Effector memory CD8-positive, alpha-beta T cell (primary cell): ENCODE measurements around the gene TCF12.

Experiments used
- ATAC-seq: fragments of 150-1000 bp; cut with Tn5 transposase; replicated peaks from 2 replicates; pipeline ENCODE4 v1.10.0; 2021; ENCODE audit warnings: mild to moderate bottlenecking, moderate library complexity
- DNase-seq, 3 experiments: peaks; one replicate each; pipeline ENCODE4 v3.0.0; 2021
- H3K27ac Mint-ChIP-seq, 2 donors: one replicate each; pipeline ENCODE4 v1.8.0; 2022; ENCODE audit warnings: mild to moderate bottlenecking in 2 of 2, mixed read lengths in 2 of 2, moderate library complexity in 2 of 2
- H3K27me3 Mint-ChIP-seq, 2 donors: one replicate each; pipeline ENCODE4 v1.8.0; 2022; ENCODE audit warnings: mixed read lengths in 2 of 2
- H3K36me3 Mint-ChIP-seq: one replicate; pipeline ENCODE4 v1.8.0; 2022; ENCODE audit warnings: mild to moderate bottlenecking, moderate library complexity, mixed read lengths; ENCODE audit not compliant: insufficient read depth
- H3K4me1 Mint-ChIP-seq, 2 donors: one replicate each; pipeline ENCODE4 v1.8.0; 2022; ENCODE audit warnings: low read depth in 2 of 2, mixed read lengths in 2 of 2
- H3K4me3 Mint-ChIP-seq, 2 donors: one replicate each; pipeline ENCODE4 v1.8.0; 2022; ENCODE audit warnings: mild to moderate bottlenecking in 2 of 2, mixed read lengths in 2 of 2, moderate library complexity in 2 of 2
- H3K9me3 Mint-ChIP-seq, 2 donors: one replicate each; pipeline ENCODE4 v1.8.0; 2022; ENCODE audit warnings: mixed read lengths in 2 of 2

TCF12 gene

DNA sequence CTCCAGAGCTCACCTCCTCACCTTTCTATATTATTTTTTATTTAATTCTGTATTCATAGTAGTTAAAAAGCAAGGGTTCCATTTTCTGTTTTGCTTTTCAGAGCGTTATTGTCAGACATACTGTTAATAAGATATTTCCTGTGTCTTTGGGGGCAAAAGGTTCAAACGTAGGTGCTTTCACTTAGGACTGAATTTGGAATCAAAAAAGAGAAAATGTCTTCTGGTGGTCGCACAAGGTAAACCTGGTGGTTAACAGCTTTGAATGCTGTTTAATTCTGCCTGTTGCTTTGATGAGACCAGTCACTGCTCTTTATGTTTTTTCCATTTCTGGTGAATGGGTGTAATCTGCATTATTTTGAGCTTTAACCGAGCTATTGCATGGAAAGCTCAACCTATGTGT is 212.5 kb downstream of the TCF12 start:
- Mint-ChIP-seq H3K9me3 (no peaks in the 10 kb centered on the region), H3K27me3 (no peaks in the 10 kb centered on the region), H3K4me1 (peaks cover 22 to 51% of the 10 kb centered on the region in 2 donors), H3K27ac (peak overlapping the region in 1 of 2 donors; percentile 74), H3K36me3 (peaks cover 2% of the 10 kb centered on the region), H3K4me3 (no peak overlapping the region)
- peak; percentile 33 for ATAC-seq
- no peak for DNase-seq

DNA sequence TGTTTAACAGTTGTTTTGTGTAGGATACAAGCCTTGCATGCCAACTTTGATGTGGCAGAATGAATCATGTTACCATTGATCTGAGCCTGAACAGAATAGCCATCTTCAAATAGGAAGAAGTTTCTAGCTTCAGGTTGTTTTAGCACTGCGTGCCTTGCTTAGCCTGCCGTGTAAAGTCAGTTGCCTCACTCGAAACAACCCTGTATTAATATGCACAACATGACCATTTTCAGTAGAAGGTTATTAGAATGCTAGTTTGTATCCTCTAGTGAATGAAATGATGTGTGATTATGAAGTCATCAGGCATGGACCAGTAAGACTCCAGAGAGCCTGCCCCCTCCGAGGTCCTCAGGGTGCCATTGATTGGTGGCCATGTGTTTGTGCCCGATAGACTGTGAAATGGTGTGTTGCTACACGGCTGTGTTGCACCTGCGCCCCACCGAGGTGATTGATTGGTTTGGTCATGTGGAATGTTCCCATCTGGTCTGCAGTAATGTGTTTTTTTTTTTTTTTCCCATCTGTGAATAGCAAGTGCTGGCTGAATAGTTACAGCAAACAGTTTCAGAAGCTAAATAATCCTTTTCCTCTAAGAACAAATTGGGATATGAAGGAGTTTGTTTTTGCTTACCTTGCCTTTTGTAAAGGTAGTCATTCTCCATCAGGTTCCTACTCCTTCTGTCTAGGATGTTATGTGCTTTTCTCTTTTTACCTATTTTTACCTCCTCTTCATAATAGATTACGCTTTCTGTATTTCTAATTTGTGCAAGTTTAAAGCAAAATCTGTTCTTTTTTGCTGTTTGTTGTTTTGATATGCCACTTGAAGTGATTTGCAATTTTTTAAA is 214.9 kb downstream of the TCF12 start:
- Mint-ChIP-seq H3K36me3 (peaks cover 2% of the 10 kb centered on the region), H3K27me3 (no peaks in the 10 kb centered on the region), H3K9me3 (no peaks in the 10 kb centered on the region), H3K4me3 (no peak overlapping the region), H3K4me1 (peaks cover 22 to 51% of the 10 kb centered on the region in 2 donors), H3K27ac (peak overlapping the region; percentile 12 to 16)
- DNase-seq (no peak), ATAC-seq (no peak)

DNA sequence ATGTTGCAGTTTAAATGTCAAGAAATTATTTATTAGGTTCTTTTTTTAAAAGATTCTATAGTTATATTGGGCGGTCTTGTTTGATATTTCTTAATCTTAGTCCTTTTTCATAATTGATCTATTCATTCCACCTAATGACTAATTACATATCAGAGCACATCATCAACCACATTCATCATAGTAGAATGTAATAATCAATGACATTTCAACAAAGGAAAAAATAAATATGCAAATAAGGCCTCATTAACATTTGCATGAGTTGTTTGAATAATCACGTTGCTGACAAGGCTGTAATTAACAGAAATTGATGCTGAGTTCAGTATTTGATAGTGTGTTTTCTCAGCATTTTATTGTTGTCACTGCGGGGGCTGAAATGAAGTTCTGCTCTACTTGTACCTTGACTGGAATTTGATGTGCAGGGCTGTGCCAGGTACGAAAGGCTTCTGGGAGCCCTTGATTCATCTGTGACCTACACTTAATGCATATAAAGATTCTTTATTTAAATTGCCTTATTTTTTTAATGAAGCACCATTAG is 215.7 kb downstream of the TCF12 start:
- peaks cover 2% of the 10 kb centered on the region for H3K36me3 Mint-ChIP-seq
- DNase-seq: no peak
- no peaks in the 10 kb centered on the region for H3K9me3 Mint-ChIP-seq
- no peak overlapping the region for H3K27ac Mint-ChIP-seq
- peaks cover 20 to 47% of the 10 kb centered on the region in 2 donors for H3K4me1 Mint-ChIP-seq
- no peak overlapping the region for H3K4me3 Mint-ChIP-seq
- no peaks in the 10 kb centered on the region for H3K27me3 Mint-ChIP-seq
- ATAC-seq: no peak

DNA sequence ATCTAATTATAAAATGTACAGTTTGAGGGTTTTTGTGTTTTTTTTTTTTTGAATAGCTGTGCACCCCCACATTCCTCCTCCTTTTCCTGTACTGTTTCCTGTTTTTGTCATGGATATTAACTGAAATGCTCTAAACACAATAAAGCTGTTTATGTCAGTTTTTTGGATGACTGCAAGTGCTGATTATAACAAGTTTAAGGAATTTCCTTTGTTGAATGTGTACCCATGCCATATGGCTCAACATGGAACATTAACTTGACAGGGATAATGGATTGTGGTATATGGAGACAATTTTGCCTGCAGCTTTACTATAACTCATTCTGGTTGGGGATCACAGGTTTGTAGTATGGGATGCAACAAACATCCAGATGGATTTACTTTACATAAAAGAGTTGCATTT is 216.4 kb downstream of the TCF12 start:
- no peak overlapping the region for H3K4me3 Mint-ChIP-seq
- H3K27ac Mint-ChIP-seq: no peak overlapping the region
- H3K27me3 Mint-ChIP-seq: no peaks in the 10 kb centered on the region
- DNase-seq (no peak), ATAC-seq (no peak)
- peaks cover 2% of the 10 kb centered on the region for H3K36me3 Mint-ChIP-seq
- H3K9me3 Mint-ChIP-seq: no peaks in the 10 kb centered on the region
- H3K4me1 Mint-ChIP-seq: peaks cover 18 to 44% of the 10 kb centered on the region in 2 donors

DNA sequence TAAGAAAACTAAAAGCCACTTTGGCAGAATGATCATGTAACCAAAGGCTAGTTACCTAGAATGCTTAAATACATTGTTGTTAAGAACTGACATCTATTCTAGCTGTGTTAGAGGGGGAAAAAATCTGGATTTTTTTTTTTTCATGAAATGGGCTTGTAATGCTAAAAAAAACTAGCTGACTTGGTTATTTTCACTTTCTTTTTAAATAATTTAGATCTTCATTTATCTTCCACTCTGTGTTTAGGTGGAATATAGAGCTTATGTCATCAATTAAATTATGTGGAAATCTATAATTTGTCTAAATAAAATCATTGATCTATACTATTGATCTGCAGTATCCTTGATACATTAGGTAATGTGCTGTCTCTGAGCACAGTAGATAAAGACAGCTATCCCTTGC is 217.4 kb downstream of the TCF12 start:
- no peak overlapping the region for H3K4me3 Mint-ChIP-seq
- H3K27me3 Mint-ChIP-seq: no peaks in the 10 kb centered on the region

DNA sequence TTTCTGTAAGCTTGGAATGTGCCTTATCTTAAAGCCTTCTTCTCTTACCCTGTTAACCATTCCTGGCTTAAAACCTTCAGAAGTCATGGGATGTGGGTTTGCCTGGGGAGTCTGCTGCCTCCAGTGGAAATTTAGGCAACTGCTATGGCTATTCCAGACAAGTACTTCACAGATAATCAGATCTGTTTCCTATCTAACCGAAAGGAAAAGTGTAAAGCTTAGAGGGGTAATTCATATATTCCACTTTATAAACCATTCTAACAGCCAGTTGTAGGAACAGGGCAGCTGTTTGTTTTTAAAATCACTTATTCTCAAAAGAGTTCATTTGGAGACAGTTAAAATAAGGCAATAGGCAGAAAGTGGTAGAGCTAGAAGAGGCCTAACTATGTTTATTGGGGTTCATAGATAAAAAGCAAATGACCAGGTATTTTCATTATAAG is 219.9 kb downstream of the TCF12 start:
- no peaks in the 10 kb centered on the region for H3K9me3 Mint-ChIP-seq

More for the DNA sequence above, 217.4 kb downstream of the TCF12 start:
- DNase-seq (no peak), ATAC-seq (no peak)
- Mint-ChIP-seq H3K36me3 (no peaks in the 10 kb centered on the region), H3K27ac (peak overlapping the region in 1 of 2 donors; percentile 62), H3K4me1 (peaks cover 13 to 37% of the 10 kb centered on the region in 2 donors), H3K9me3 (no peaks in the 10 kb centered on the region)

DNA sequence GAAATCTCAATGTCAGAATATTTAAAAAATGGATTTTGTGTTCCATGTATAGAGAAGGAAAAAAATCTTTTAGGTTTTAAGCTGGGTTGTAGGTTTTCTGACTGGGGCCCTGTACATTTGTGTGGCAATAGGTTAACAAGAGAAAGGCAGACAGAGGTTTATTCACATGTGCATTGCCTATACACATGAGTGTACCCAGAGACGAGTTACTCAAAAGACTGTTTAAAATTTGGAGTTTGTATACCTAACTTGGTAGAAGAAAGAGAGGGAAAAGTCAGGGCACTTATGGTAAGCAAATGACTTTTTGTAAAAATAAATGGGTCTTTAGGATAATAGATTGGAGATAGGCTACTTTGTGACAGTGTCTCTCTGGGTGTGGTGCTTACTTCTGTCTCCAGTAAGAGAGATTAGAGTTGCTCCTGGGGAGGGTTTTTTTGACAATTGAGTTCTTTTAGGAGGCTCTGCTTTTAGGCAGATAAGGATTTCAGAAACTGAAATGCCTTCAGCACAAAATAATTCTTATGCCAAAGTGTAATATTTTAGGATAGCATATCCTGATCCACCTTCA is 225.2 kb downstream of the TCF12 start:
- no peak for DNase-seq
- Mint-ChIP-seq H3K36me3 (no peaks in the 10 kb centered on the region), H3K27ac (no peak overlapping the region), H3K27me3 (no peaks in the 10 kb centered on the region), H3K4me3 (no peak overlapping the region), H3K9me3 (no peaks in the 10 kb centered on the region), H3K4me1 (peaks cover 10 to 11% of the 10 kb centered on the region in 2 donors)
- no peak for ATAC-seq

More for the DNA sequence above, 219.9 kb downstream of the TCF12 start:
- Mint-ChIP-seq H3K4me3 (no peak overlapping the region), H3K36me3 (no peaks in the 10 kb centered on the region), H3K27ac (no peak overlapping the region), H3K27me3 (no peaks in the 10 kb centered on the region), H3K4me1 (peaks cover 9 to 28% of the 10 kb centered on the region in 2 donors)
- ATAC-seq (no peak), DNase-seq (no peak)

DNA sequence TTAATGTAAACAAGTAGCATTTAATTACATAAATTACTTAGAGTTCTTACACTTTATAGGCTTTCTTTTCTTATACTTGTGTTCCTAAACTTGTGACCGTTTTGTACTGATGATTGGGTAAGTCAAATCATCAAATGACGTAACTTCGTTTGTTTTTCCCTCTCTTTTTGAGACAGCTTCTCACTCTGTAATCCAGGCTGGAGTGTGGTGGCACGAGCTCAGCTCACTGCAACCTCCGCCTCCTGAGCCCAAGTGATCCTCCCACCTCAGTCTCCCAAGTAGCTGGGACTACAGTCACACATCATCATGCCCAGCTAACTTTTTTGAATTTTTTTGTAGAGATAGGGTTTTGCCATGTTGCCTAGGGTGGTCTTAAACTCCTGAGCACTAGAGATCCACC is 226.0 kb downstream of the TCF12 start:
- ATAC-seq (no peak), DNase-seq (no peak)
- Mint-ChIP-seq H3K4me1 (peaks cover 7 to 10% of the 10 kb centered on the region in 2 donors), H3K4me3 (no peak overlapping the region), H3K9me3 (no peaks in the 10 kb centered on the region), H3K36me3 (no peaks in the 10 kb centered on the region), H3K27ac (no peak overlapping the region), H3K27me3 (no peaks in the 10 kb centered on the region)

DNA sequence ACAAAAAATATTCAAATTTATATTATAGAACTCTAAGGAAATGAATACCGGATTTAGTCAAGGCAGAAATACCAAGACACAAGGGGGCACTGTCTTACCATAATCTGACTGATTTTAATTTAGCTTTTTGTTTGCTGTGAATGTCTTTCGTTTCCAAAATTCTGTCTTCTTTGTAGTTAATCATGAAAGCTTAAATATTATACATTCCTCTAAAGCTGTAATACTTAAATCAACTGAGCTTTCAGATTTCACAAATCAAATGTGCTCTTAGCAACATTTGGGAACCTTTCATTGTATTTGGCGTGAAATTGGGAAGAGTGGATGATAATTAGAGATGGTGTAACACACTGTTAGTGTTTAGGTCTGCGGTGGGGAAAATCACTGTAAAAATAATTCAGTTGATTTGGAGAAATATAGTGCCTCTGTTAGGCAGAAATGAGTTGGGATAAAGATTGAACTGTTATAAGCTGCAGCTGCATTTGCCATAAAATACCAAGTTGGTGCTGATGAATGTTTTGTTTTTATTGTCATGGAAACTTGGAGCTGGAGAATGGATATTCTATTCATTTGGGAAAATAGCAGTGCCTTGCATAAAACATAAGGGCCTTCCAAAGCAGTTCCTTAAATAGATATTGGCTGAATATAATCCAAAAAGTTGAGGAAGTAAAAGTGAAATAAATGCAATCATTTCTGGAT is 228.2 kb downstream of the TCF12 start:
- ATAC-seq (no peak), DNase-seq (no peak)
- Mint-ChIP-seq H3K4me1 (peaks cover 6 to 10% of the 10 kb centered on the region in 2 donors), H3K4me3 (no peak overlapping the region), H3K36me3 (no peaks in the 10 kb centered on the region), H3K27ac (no peak overlapping the region), H3K9me3 (peaks cover 0 to 2% of the 10 kb centered on the region in 2 donors), H3K27me3 (no peaks in the 10 kb centered on the region)

DNA sequence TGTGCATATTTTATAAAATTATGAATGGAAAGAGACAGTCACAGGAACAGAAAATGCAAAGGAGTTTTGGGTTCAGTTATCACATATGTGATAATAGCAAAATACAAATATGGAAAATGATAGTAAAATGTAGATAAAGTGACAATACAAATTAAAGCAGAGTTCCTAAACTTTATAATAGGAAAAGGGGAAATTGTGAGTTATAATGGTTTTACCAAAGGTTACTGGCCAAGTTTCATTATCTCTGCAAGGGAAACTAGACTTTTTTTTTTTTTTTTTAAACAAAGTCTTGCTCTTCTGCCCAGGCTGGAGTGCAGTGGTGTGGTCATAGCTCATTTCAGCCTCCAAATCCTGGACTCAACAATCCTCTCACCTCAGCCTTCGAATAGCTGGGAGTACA is 229.2 kb downstream of the TCF12 start:
- no peak for DNase-seq
- H3K4me3 Mint-ChIP-seq: no peak overlapping the region
- peaks cover 7 to 9% of the 10 kb centered on the region in 2 donors for H3K4me1 Mint-ChIP-seq
- no peaks in the 10 kb centered on the region for H3K27me3 Mint-ChIP-seq
- peaks cover 0 to 4% of the 10 kb centered on the region in 2 donors for H3K9me3 Mint-ChIP-seq
- H3K27ac Mint-ChIP-seq: no peak overlapping the region
- ATAC-seq: no peak
- H3K36me3 Mint-ChIP-seq: no peaks in the 10 kb centered on the region

DNA sequence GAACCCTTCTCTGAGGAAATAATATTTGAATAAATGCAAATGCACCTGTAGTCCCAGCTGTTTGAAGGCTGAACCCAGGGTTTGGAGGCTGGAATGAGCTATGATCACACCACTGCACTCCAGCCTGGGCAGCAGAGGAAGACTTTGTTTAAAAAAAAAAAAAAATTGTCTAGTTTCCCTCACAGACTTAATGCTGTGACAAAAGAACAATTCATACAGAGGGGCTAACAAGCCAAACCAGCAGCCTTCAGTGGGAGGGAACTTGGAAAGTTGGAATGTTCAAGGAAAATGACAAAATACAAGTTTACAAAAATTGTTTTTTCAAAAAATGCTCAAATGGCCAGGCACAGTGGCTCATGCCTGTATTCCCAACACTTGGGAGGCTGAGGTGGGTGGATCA is 229.8 kb downstream of the TCF12 start:
- Mint-ChIP-seq H3K4me3 (no peak overlapping the region), H3K27me3 (no peaks in the 10 kb centered on the region), H3K9me3 (peaks cover 0 to 6% of the 10 kb centered on the region in 2 donors), H3K36me3 (no peaks in the 10 kb centered on the region), H3K4me1 (peaks cover 11 to 15% of the 10 kb centered on the region in 2 donors), H3K27ac (no peak overlapping the region)
- ATAC-seq (no peak), DNase-seq (no peak)

DNA sequence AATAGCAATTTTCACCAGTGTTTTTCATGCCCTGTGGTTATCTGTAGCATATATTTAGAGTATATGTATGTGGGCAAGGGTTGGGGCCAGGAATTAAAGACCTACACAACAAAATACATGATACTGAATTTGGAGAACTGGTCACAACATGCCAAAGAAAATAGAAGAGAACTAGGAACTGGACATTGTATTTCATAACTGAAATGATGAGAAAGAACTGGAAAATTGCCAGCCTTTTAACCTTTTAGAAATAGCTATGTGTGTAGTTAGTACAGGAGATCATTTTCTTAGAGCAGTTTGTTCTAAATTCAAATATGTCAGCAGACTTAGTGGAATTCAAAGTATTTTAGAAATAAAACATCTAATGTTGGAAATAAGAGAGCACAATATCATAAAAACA is 230.8 kb downstream of the TCF12 start:
- Mint-ChIP-seq H3K36me3 (no peaks in the 10 kb centered on the region), H3K4me1 (peaks cover 11 to 22% of the 10 kb centered on the region in 2 donors), H3K27ac (no peak overlapping the region), H3K27me3 (no peaks in the 10 kb centered on the region), H3K4me3 (no peak overlapping the region), H3K9me3 (peaks cover 0 to 6% of the 10 kb centered on the region in 2 donors)
- ATAC-seq (no peak), DNase-seq (no peak)

DNA sequence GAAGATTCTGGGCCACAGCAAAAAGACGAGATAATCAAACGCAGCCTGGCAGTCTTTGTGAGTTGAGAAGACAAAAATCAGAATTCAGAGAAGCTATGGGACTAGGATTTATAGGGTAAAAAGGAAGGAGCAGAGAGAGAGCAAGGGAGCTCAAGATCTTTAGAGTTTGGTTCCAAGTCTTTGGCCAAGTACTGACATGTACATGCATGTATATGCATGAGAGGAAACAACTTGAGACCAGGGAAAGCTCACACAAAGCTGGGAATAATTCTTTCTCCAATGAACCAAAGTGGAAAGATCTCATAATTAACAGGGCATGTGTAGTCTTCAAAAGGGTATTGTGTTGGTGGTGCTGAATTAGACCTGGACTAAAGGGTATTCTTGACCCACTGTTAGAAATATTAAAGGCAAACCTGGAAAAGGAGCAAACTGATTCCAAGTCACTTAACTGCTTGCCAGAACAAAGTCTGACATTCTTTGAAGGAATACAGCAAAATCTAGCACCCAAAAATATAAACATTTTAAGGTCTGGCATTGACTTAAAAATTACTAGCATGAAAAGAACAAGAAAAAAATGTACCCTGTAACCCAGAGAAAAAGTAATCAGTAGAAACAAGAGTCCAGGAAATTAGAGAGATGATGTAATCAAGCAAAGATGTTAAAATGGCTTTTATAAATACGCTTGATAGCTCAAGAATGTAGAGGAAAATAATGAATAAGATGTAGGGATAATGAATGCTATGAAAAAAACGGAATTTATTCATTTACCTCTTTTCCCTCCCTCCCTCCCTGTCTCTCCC is 231.8 kb downstream of the TCF12 start:
- peaks cover 0 to 6% of the 10 kb centered on the region in 2 donors for H3K9me3 Mint-ChIP-seq
- no peaks in the 10 kb centered on the region for H3K27me3 Mint-ChIP-seq
- ATAC-seq (no peak), DNase-seq (no peak)
- H3K4me3 Mint-ChIP-seq: no peak overlapping the region
- peaks cover 11 to 22% of the 10 kb centered on the region in 2 donors for H3K4me1 Mint-ChIP-seq
- no peaks in the 10 kb centered on the region for H3K36me3 Mint-ChIP-seq
- H3K27ac Mint-ChIP-seq: no peak overlapping the region
